Gastroesophageal sphincter (tissue), 3 donors: Measurements from ENCODE around the gene CASP3.

ENCODE experiments used
- CTCF ChIP-seq, 4 experiments: fragments of 200-600 bp in 2 of 4; fragments of 450-650 bp in 2 of 4; sonication (generic) in 1 of 4; IDR thresholded peaks; one replicate each; pipeline ENCODE4 v1.5.1; 2017 to 2019; ENCODE audit warnings: antibody characterized with exemption in 4 of 4, mild to moderate bottlenecking in 2 of 4, moderate library complexity in 2 of 4
- EP300 ChIP-seq: sonication (generic); formaldehyde crosslinking; IDR thresholded peaks from one replicate; pipeline ENCODE4 v1.6.1; 2017; ENCODE audit warnings: antibody characterized with exemption, mild to moderate bottlenecking
- POLR2A ChIP-seq, 2 donors: fragments of 450-650 bp; IDR thresholded peaks; one replicate each; pipeline ENCODE4 v1.6.1; 2017; ENCODE audit warnings: antibody characterized with exemption in 2 of 2, mild to moderate bottlenecking in 2 of 2, moderate library complexity in 1 of 2
- POLR2AphosphoS5 ChIP-seq: sonication (generic); formaldehyde crosslinking; IDR thresholded peaks from one replicate; pipeline ENCODE4 v1.6.1; 2017; ENCODE audit warnings: antibody characterized with exemption

- TF ChIP-seq CTCF (IDR thresholded peaks at IDR 0.05) (no peak), POLR2AphosphoS5 (no peak), EP300 (no peak), POLR2A (IDR thresholded peaks at IDR 0.05) (no peak)
These were observed 32.4 kb downstream of the CASP3 start for GRCh38 chr4:184616633-184617551.
